ENCODE measurements around the gene KIF1A. TPM values are rescaled to one million over a fixed set of nuclear protein-coding genes. Genes with fewer than 3 reads are reported as not detected.

Gene KIF1A
- total RNA-seq, 1 donor from 2014 or later, result 90.9 TPM

DNA sequence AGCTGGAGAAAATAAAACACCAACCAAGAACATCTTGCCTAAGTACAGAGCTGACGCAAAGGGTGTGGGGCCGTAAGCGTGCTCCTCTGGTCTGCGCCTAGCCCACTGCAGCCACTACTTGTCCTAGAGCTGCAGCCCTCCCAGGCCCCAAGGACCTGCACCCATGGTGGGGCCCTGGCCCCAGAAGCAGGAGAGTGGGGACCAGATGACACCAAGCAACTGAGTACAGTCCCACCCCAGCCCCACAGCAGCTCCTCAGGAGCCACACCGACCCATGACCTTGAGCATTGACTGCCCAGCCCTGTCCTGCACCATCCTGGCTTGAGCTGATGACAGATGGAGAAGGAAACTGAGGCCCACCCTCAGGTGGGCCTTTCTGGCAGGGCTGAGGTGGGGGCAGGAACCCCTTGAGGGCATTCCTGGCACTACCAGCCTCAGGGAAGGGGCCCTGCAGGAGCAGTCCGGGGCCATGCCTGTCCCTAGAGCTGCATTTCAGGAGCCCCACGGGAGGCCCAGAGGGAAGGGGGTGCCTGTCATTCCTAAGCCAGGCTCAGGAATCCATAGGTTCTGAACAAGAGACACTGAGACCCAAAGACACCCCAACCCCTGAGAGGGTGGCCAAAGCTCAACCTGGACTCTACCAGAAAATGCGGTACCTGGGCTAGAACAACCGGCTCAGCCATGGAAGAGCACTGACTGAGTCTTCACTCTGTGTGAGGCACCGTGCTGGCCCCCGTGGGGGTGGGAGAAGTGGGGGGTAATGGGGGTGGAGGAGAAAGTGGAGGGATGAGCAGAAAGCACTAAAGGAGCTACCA is 4.9 kb downstream of the KIF1A start:
- Mint-ChIP-seq H3K4me1 (peaks cover 4% of the 10 kb centered on the region), H3K4me3 (peak overlapping the region; percentile 56), H3K27ac (ENCODE audit: unreplicated experiment) (no peak overlapping the region), H3K27me3 (ENCODE audit: low read depth) (peaks cover 7% of the 10 kb centered on the region), H3K9me3 (peaks cover 9% of the 10 kb centered on the region), H3K36me3 (ENCODE audit: low read depth) (peaks cover 34% of the 10 kb centered on the region)
- no peak for DNase-seq (ENCODE audit: low read depth, low spot score)
- TF ChIP-seq, protein P1, sequence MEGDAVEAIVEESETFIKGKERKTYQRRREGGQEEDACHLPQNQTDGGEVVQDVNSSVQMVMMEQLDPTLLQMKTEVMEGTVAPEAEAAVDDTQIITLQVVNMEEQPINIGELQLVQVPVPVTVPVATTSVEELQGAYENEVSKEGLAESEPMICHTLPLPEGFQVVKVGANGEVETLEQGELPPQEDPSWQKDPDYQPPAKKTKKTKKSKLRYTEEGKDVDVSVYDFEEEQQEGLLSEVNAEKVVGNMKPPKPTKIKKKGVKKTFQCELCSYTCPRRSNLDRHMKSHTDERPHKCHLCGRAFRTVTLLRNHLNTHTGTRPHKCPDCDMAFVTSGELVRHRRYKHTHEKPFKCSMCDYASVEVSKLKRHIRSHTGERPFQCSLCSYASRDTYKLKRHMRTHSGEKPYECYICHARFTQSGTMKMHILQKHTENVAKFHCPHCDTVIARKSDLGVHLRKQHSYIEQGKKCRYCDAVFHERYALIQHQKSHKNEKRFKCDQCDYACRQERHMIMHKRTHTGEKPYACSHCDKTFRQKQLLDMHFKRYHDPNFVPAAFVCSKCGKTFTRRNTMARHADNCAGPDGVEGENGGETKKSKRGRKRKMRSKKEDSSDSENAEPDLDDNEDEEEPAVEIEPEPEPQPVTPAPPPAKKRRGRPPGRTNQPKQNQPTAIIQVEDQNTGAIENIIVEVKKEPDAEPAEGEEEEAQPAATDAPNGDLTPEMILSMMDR (conservative IDR thresholded peaks at IDR 0.05), result no peak

DNA sequence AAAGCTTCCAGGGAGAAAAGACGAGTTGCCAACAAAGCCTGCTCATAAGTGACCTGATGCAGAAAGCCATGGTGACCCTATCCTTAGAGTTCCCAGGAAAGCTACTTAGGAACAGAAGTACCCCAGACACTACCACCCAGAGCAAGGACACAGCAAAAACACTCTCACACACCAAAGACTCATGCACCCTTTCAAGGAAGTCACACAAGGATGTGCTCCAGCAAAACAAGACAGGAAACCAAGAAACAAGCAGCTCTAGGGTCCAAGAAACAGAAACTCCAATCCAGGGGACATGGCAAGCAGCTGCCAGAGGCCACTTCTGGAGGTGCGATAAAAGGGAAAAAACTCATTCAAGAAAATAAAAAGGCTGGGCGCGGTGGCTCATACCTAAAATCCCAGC is 5.7 kb downstream of the KIF1A start:
- peaks cover 4% of the 10 kb centered on the region for H3K4me1 Mint-ChIP-seq
- H3K9me3 Mint-ChIP-seq, result peaks cover 9% of the 10 kb centered on the region
- TF ChIP-seq, protein P1 (conservative IDR thresholded peaks at IDR 0.05), result no peak
- no peak for DNase-seq (ENCODE audit: low read depth, low spot score)
- peaks cover 39% of the 10 kb centered on the region for H3K36me3 Mint-ChIP-seq (ENCODE audit: low read depth)
- H3K4me3 Mint-ChIP-seq, result no peak overlapping the region
- no peak overlapping the region for H3K27ac Mint-ChIP-seq (ENCODE audit: unreplicated experiment)
- H3K27me3 Mint-ChIP-seq (ENCODE audit: low read depth), result peaks cover 7% of the 10 kb centered on the region

DNA sequence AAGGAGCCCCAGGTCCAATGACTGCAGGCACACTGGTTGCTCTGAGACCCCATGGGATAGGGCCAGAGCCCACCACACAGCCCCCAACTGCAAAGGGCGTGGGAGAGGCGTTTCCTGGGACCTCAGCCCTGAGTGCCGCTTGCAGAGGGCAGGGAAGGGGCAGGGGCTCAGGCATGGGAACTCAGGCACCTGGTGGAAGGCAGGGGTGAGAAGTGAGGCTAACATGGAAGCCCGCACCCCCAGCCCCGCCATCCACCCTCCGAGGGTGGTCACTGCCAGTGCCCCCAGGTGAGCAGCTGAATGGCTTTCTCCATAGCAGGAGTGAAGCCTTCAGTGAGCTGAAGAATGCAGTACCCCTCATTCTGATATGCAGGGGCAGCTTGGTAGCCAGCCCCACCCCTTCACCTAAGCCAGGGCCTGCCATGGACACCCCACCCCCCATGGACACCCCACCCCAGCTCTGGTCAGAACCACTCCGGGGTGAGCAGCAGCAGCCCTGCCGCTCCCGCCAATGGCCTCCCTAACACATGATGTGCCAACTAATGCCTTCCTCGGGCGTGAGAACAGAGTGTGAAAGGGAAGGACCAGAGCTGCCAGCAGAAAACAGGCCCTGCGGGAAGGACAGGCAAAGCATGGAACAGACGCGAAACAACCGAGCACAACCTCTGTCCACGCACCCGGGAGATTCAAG is 6.6 kb downstream of the KIF1A start:
- peaks cover 3% of the 10 kb centered on the region for H3K27me3 Mint-ChIP-seq (ENCODE audit: low read depth)
- no peak overlapping the region for H3K27ac Mint-ChIP-seq (ENCODE audit: unreplicated experiment)
- peaks cover 9% of the 10 kb centered on the region for H3K9me3 Mint-ChIP-seq
- TF ChIP-seq, protein P1 (conservative IDR thresholded peaks at IDR 0.05), result no peak
- H3K36me3 Mint-ChIP-seq (ENCODE audit: low read depth), result peaks cover 43% of the 10 kb centered on the region
- H3K4me1 Mint-ChIP-seq, result peaks cover 2% of the 10 kb centered on the region
- no peak overlapping the region for H3K4me3 Mint-ChIP-seq
- no peak for DNase-seq (ENCODE audit: low read depth, low spot score)

DNA sequence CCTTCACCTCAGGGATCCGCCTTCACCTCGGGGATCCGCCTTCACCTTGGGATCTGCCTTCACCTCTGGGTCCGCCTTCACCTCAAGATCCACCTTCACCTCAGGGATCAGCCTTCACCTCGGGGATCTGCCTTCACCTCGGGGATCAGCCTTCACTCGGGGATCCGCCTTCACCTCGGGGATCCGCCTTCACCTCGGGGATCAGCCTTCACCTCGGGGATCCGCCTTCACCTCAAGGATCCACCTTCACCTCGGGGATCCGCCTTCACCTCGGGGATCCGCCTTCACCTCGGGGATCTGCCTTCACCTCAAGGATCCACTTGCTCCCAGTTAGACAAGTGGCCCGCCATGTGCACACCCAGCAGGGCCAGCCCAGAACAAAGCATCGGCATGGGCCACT is 7.3 kb downstream of the KIF1A start:
- Mint-ChIP-seq H3K4me1 (no peaks in the 10 kb centered on the region), H3K36me3 (ENCODE audit: low read depth) (peaks cover 43% of the 10 kb centered on the region), H3K27ac (ENCODE audit: unreplicated experiment) (no peak overlapping the region), H3K4me3 (no peak overlapping the region), H3K9me3 (peaks cover 9% of the 10 kb centered on the region), H3K27me3 (ENCODE audit: low read depth) (no peaks in the 10 kb centered on the region)
- TF ChIP-seq, protein P1 (conservative IDR thresholded peaks at IDR 0.05), result no peak
- DNase-seq (ENCODE audit: low read depth, low spot score), result no peak

DNA sequence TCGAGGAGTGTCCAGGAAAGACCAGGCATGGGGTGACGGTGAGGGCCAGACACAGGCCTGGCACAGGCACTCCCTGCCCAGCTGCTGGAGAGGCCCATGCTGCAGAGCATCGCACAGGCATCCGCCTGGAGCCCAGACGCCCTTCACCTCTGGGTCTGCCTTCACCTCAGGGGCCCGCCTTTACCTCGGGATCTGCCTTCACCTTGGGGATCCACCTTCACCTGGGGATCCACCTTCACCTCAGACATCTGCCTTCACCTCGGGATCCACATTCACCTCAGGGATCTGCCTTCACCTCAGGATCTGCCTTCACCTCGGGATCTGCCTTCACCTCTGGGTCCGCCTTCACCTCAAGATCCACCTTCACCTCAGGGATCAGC is 7.7 kb downstream of the KIF1A start:
- Mint-ChIP-seq H3K36me3 (ENCODE audit: low read depth) (peaks cover 43% of the 10 kb centered on the region), H3K4me3 (no peak overlapping the region), H3K4me1 (no peaks in the 10 kb centered on the region), H3K9me3 (peaks cover 9% of the 10 kb centered on the region), H3K27ac (ENCODE audit: unreplicated experiment) (no peak overlapping the region), H3K27me3 (ENCODE audit: low read depth) (no peaks in the 10 kb centered on the region)
- TF ChIP-seq, protein P1 (conservative IDR thresholded peaks at IDR 0.05), result no peak
- DNase-seq (ENCODE audit: low read depth, low spot score), result no peak

All from neural crest cell (in vitro differentiated cells).